ENCODE data around the gene TBX19.

The TBX19 gene

DNA sequence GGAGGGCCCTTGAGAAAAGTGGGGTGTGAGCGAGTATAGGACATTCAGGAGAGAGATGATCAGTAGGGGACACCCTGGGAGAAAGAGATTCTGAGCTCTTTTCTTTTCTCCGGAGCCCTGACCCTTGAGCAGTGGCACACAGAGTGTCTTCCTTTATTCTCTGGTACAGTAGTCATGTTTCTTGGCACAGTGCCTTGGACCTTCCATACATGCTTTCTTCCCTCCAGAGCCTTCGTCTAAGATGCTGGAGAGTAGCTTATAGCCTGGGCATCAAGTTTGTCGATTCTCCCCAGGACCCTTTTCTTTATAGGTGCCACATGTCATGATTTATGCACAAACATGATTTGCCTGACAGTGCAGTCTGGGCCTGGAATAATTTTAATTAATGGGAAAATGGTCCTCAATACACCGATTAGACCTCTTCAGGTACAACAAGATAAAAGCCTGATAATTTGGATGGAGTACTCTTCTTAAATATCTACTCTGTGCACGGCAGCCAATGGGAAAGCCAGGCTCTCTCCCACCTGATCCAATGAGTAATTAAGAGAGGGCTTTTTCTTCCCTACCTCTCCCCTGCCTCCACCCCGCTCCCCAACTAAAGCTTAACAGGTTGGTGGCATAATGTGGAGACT, at the start of gene TBX19:
Gene TBX19 (plus strand): TSS at position 582 of the 632 bp plus-strand sequence. CDS start 214 bp downstream, outside the sequence.
- Histone ChIP-seq H3K9me3 (ENCODE audit: control insufficient read depth, insufficient read depth, low read depth, low read length) (no peaks in the 10 kb centered on the region), H3K36me3 (ENCODE audit: control insufficient read depth in 2 of 2, insufficient read depth in 1 of 2, low read length in 2 of 2) (no peaks in the 10 kb centered on the region), H3K27ac (ENCODE audit: extremely low read depth, low read depth, low read length) (no peak within 1 kb of the TSS), H3K4me1 (ENCODE audit: control insufficient read depth, insufficient read depth, low read length) (peaks cover 5% of the 10 kb centered on the region; the same call in 1 of the 2 replicates), H3K4me3 (ENCODE audit: low read depth, low read length) (no peak within 1 kb of the TSS)
- TF ChIP-seq KLF7 (tag by site-specific recombination; IDR thresholded peaks at IDR 0.05; ENCODE audit: borderline replicate concordance): no peak
- no peak for TF ChIP-seq ZNF169 (tag by site-specific recombination; IDR thresholded peaks at IDR 0.05)
- TF ChIP-seq ZNF707 (tag by site-specific recombination; IDR thresholded peaks at IDR 0.05): no peak
- TF ChIP-seq ZNF549 (tag by site-specific recombination; IDR thresholded peaks at IDR 0.05): no peak
- no peak for TF ChIP-seq TRIM28 (IDR thresholded peaks at IDR 0.05; ENCODE audit: borderline replicate concordance, low read length)
- TF ChIP-seq, protein P1, sequence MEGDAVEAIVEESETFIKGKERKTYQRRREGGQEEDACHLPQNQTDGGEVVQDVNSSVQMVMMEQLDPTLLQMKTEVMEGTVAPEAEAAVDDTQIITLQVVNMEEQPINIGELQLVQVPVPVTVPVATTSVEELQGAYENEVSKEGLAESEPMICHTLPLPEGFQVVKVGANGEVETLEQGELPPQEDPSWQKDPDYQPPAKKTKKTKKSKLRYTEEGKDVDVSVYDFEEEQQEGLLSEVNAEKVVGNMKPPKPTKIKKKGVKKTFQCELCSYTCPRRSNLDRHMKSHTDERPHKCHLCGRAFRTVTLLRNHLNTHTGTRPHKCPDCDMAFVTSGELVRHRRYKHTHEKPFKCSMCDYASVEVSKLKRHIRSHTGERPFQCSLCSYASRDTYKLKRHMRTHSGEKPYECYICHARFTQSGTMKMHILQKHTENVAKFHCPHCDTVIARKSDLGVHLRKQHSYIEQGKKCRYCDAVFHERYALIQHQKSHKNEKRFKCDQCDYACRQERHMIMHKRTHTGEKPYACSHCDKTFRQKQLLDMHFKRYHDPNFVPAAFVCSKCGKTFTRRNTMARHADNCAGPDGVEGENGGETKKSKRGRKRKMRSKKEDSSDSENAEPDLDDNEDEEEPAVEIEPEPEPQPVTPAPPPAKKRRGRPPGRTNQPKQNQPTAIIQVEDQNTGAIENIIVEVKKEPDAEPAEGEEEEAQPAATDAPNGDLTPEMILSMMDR (tag by site-specific recombination; IDR thresholded peaks at IDR 0.05): no peak
- TF ChIP-seq ZNF202 (tag by site-specific recombination; IDR thresholded peaks at IDR 0.05; ENCODE audit: borderline replicate concordance): no peak
- no peak for TF ChIP-seq SCRT1 (tag by site-specific recombination; IDR thresholded peaks at IDR 0.05; ENCODE audit: borderline replicate concordance)
- no peak for TF ChIP-seq ZFP37 (tag by site-specific recombination; IDR thresholded peaks at IDR 0.05)
- TF ChIP-seq, protein P2, sequence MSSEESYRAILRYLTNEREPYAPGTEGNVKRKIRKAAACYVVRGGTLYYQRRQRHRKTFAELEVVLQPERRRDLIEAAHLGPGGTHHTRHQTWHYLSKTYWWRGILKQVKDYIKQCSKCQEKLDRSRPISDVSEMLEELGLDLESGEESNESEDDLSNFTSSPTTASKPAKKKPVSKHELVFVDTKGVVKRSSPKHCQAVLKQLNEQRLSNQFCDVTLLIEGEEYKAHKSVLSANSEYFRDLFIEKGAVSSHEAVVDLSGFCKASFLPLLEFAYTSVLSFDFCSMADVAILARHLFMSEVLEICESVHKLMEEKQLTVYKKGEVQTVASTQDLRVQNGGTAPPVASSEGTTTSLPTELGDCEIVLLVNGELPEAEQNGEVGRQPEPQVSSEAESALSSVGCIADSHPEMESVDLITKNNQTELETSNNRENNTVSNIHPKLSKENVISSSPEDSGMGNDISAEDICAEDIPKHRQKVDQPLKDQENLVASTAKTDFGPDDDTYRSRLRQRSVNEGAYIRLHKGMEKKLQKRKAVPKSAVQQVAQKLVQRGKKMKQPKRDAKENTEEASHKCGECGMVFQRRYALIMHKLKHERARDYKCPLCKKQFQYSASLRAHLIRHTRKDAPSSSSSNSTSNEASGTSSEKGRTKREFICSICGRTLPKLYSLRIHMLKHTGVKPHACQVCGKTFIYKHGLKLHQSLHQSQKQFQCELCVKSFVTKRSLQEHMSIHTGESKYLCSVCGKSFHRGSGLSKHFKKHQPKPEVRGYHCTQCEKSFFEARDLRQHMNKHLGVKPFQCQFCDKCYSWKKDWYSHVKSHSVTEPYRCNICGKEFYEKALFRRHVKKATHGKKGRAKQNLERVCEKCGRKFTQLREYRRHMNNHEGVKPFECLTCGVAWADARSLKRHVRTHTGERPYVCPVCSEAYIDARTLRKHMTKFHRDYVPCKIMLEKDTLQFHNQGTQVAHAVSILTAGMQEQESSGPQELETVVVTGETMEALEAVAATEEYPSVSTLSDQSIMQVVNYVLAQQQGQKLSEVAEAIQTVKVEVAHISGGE (tag by site-specific recombination; conservative IDR thresholded peaks at IDR 0.05; ENCODE audit: low read depth): no peak
- TF ChIP-seq, protein P3, sequence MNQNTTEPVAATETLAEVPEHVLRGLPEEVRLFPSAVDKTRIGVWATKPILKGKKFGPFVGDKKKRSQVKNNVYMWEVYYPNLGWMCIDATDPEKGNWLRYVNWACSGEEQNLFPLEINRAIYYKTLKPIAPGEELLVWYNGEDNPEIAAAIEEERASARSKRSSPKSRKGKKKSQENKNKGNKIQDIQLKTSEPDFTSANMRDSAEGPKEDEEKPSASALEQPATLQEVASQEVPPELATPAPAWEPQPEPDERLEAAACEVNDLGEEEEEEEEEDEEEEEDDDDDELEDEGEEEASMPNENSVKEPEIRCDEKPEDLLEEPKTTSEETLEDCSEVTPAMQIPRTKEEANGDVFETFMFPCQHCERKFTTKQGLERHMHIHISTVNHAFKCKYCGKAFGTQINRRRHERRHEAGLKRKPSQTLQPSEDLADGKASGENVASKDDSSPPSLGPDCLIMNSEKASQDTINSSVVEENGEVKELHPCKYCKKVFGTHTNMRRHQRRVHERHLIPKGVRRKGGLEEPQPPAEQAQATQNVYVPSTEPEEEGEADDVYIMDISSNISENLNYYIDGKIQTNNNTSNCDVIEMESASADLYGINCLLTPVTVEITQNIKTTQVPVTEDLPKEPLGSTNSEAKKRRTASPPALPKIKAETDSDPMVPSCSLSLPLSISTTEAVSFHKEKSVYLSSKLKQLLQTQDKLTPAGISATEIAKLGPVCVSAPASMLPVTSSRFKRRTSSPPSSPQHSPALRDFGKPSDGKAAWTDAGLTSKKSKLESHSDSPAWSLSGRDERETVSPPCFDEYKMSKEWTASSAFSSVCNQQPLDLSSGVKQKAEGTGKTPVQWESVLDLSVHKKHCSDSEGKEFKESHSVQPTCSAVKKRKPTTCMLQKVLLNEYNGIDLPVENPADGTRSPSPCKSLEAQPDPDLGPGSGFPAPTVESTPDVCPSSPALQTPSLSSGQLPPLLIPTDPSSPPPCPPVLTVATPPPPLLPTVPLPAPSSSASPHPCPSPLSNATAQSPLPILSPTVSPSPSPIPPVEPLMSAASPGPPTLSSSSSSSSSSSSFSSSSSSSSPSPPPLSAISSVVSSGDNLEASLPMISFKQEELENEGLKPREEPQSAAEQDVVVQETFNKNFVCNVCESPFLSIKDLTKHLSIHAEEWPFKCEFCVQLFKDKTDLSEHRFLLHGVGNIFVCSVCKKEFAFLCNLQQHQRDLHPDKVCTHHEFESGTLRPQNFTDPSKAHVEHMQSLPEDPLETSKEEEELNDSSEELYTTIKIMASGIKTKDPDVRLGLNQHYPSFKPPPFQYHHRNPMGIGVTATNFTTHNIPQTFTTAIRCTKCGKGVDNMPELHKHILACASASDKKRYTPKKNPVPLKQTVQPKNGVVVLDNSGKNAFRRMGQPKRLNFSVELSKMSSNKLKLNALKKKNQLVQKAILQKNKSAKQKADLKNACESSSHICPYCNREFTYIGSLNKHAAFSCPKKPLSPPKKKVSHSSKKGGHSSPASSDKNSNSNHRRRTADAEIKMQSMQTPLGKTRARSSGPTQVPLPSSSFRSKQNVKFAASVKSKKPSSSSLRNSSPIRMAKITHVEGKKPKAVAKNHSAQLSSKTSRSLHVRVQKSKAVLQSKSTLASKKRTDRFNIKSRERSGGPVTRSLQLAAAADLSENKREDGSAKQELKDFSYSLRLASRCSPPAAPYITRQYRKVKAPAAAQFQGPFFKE (tag by site-specific recombination; IDR thresholded peaks at IDR 0.05; ENCODE audit: borderline replicate concordance): no peak
- CTCF ChIA-PET: interaction anchor here (1.9 kb wide), 1 partner anchor 46 kb away, joined by 6 read pairs; no protein-coding TSS in a partner anchor
- POLR2A ChIA-PET: no interaction called here
